IMR-90 (cell line): ENCODE results near the gene ADARB2. TPM values are rescaled to one million over a fixed set of nuclear protein-coding genes. Genes with fewer than 3 reads are reported as not detected.

Experiments used
- ATAC-seq: fragments of 200-7000 bp; cut with Tn5 transposase; 2 replicates; pipeline ENCODE4 v1.9.1; 2020; ENCODE audit warnings: low read depth, mild to moderate bottlenecking, moderate library complexity
- BruUV-seq: library from RNA; stranded (reverse); fragments of 400-500 nt; replicated peaks from 2 replicates; lab custom pipeline; 2021; lab: Mats Ljungman, UMichigan
- CTCF ChIA-PET: fragments of 300-600 bp; formaldehyde crosslinking; extraction: SDS; loops from one replicate; lab custom pipeline; 2021; ENCODE audit warnings: antibody characterized with exemption; lab: Yijun Ruan, JAX
- POLR2A ChIA-PET: fragments of 300-600 bp; sonication (Branson Sonifier 250); formaldehyde crosslinking; loops from one replicate; lab custom pipeline; 2022; ENCODE audit warnings: antibody characterized with exemption; ENCODE audit not compliant: unreplicated experiment; lab: Charles Lee
- DNase-seq: peaks from one replicate; pipeline ENCODE4 v3.0.0; 2013
- H2AFZ ChIP-seq: replicated peaks from 2 replicates; pipeline ENCODE3; 2013; ENCODE audit warnings: low read length, mild to moderate bottlenecking; ENCODE audit not compliant: poor library complexity
- H2AK5ac ChIP-seq: 2 replicates; pipeline ENCODE4 v1.6.1; 2013; ENCODE audit warnings: low read depth, low read length, inconsistent platforms
- H2AK9ac ChIP-seq: replicated peaks from 2 replicates; pipeline ENCODE3; 2013; ENCODE audit warnings: mild to moderate bottlenecking, low read depth, low read length, moderate library complexity; ENCODE audit not compliant: poor library complexity
- H2BK120ac ChIP-seq: 2 replicates; pipeline ENCODE4 v1.6.1; 2013; ENCODE audit warnings: low read depth, low read length, inconsistent platforms
- H2BK15ac ChIP-seq: 3 replicates; pipeline ENCODE4 v1.6.1; 2013; ENCODE audit warnings: low read depth, low read length, inconsistent platforms
- H2BK20ac ChIP-seq: 2 replicates; pipeline ENCODE4 v1.6.1; 2013; ENCODE audit warnings: low read depth, mild to moderate bottlenecking, inconsistent platforms, low read length, moderate library complexity
- H2BK5ac ChIP-seq: 2 replicates; pipeline ENCODE4 v1.6.1; 2013; ENCODE audit warnings: mild to moderate bottlenecking, low read depth, low read length, inconsistent platforms; ENCODE audit not compliant: poor library complexity, severe bottlenecking
- H3K14ac ChIP-seq: replicated peaks from 2 replicates; pipeline ENCODE4 v1.6.1; 2013; ENCODE audit warnings: low read depth, low read length, inconsistent platforms
- H3K18ac ChIP-seq: 2 replicates; pipeline ENCODE4 v1.6.1; 2013; ENCODE audit warnings: low read depth, low read length, control low read depth
- H3K23ac ChIP-seq: 2 replicates; pipeline ENCODE4 v1.6.1; 2013; ENCODE audit warnings: low read depth, low read length, inconsistent platforms
- H3K27ac ChIP-seq: 2 replicates; pipeline ENCODE4 v1.5.1; 2013; ENCODE audit warnings: mild to moderate bottlenecking, control low read depth, low read length; ENCODE audit not compliant: insufficient read depth
- H3K27me3 ChIP-seq: 2 replicates; pipeline ENCODE4 v1.6.1; 2013; ENCODE audit warnings: low read length; ENCODE audit not compliant: control insufficient read depth, insufficient read depth
- H3K36me3 ChIP-seq: 2 replicates; pipeline ENCODE4 v1.6.1; 2013; ENCODE audit warnings: low read length, mixed read lengths; ENCODE audit not compliant: control insufficient read depth, insufficient read depth
- H3K4ac ChIP-seq: 2 replicates; pipeline ENCODE4 v1.6.1; 2013; ENCODE audit warnings: low read depth, low read length, inconsistent platforms
- H3K4me1 ChIP-seq: 2 replicates; pipeline ENCODE4 v1.6.1; 2013; ENCODE audit warnings: low read length, mixed read lengths; ENCODE audit not compliant: control insufficient read depth, insufficient read depth
- H3K4me2 ChIP-seq: 2 replicates; pipeline ENCODE4 v1.6.1; 2013; ENCODE audit warnings: low read depth, mild to moderate bottlenecking, control low read depth, low read length, moderate library complexity
- H3K4me3 ChIP-seq: 2 replicates; pipeline ENCODE4 v1.5.1; 2013; ENCODE audit warnings: low read depth, mild to moderate bottlenecking, control low read depth, low read length, moderate library complexity; ENCODE audit not compliant: insufficient read depth
- H3K56ac ChIP-seq: 2 replicates; pipeline ENCODE4 v1.6.1; 2013; ENCODE audit warnings: low read length, inconsistent platforms; ENCODE audit not compliant: insufficient read depth; ENCODE audit errors: extremely low read depth
- H3K79me1 ChIP-seq, 2 experiments: 2 replicates each; pipeline ENCODE4 v1.6.1; 2013; ENCODE audit warnings: low read length in 2 of 2, inconsistent platforms in 1 of 2, low read depth in 1 of 2
- H3K9ac ChIP-seq: 2 replicates; pipeline ENCODE4 v1.6.1; 2013; ENCODE audit warnings: low read depth, low read length, control low read depth
- H3K9me1 ChIP-seq: 2 replicates; pipeline ENCODE4 v1.6.1; 2013; ENCODE audit warnings: low read length, inconsistent platforms; ENCODE audit not compliant: insufficient read depth
- H3K9me3 ChIP-seq: 2 replicates; pipeline ENCODE4 v1.6.1; 2013; ENCODE audit warnings: low read length; ENCODE audit not compliant: control insufficient read depth, insufficient read depth
- H4K20me1 ChIP-seq: 2 replicates; pipeline ENCODE4 v1.6.1; 2013; ENCODE audit warnings: low read length, inconsistent platforms; ENCODE audit not compliant: insufficient read depth
- H4K5ac ChIP-seq: 2 replicates; pipeline ENCODE4 v1.6.1; 2013; ENCODE audit warnings: mild to moderate bottlenecking, low read depth, low read length, control low read depth
- H4K8ac ChIP-seq, 2 experiments: 2 replicates each; pipeline ENCODE4 v1.6.1; 2013; ENCODE audit warnings: low read depth in 2 of 2, low read length in 2 of 2, control low read depth in 1 of 2, inconsistent platforms in 1 of 2
- H4K91ac ChIP-seq: 2 replicates; pipeline ENCODE4 v1.6.1; 2013; ENCODE audit warnings: low read depth, low read length, inconsistent platforms; ENCODE audit not compliant: insufficient read depth
- BHLHE40 ChIP-seq: fragments of 150-350 bp; IDR thresholded peaks from 2 replicates; pipeline ENCODE4 v1.6.1; 2016; ENCODE audit warnings: mild to moderate bottlenecking, low read depth, low read length
- CEBPB ChIP-seq: IDR thresholded peaks from 2 replicates; pipeline ENCODE4 v1.6.1; 2012; ENCODE audit warnings: low read depth, low read length, improper control_type of control experiment
- CHD1 ChIP-seq: IDR thresholded peaks from 2 replicates; pipeline ENCODE4 v1.6.1; 2012; ENCODE audit warnings: low read depth, low read length, improper control_type of control experiment
- CTCF ChIP-seq: conservative IDR thresholded peaks from 2 replicates; pipeline ENCODE4 v1.5.1; 2012; ENCODE audit warnings: mild to moderate bottlenecking, low read depth, low read length, improper control_type of control experiment
- FOS ChIP-seq: fragments of 150-350 bp; IDR thresholded peaks from 2 replicates; pipeline ENCODE4 v1.6.1; 2016; ENCODE audit warnings: low read depth, low read length
- MAFK ChIP-seq: IDR thresholded peaks from 2 replicates; pipeline ENCODE4 v1.6.1; 2012; ENCODE audit warnings: low read depth, low read length, improper control_type of control experiment
- MAZ ChIP-seq: IDR thresholded peaks from 2 replicates; pipeline ENCODE4 v1.6.1; 2012; ENCODE audit warnings: low read depth, mild to moderate bottlenecking, low read length, improper control_type of control experiment, moderate library complexity, borderline replicate concordance
- MXI1 ChIP-seq: IDR thresholded peaks from 2 replicates; pipeline ENCODE4 v1.6.1; 2012; ENCODE audit warnings: low read depth, mild to moderate bottlenecking, low read length, moderate library complexity, borderline replicate concordance
- NFE2L2 ChIP-seq: fragments of 150-350 bp; IDR thresholded peaks from 2 replicates; pipeline ENCODE4 v1.6.1; 2016; ENCODE audit warnings: low read depth, mild to moderate bottlenecking, low read length
- POLR2A ChIP-seq: IDR thresholded peaks from 2 replicates; pipeline ENCODE4 v1.6.1; 2012; ENCODE audit warnings: mild to moderate bottlenecking, low read depth, low read length
- RAD21 ChIP-seq: IDR thresholded peaks from 2 replicates; pipeline ENCODE4 v1.6.1; 2012; ENCODE audit warnings: low read length, improper control_type of control experiment
- RCOR1 ChIP-seq: IDR thresholded peaks from 2 replicates; pipeline ENCODE4 v1.6.1; 2012; ENCODE audit warnings: mild to moderate bottlenecking, low read length, improper control_type of control experiment; ENCODE audit not compliant: insufficient replicate concordance
- RFX5 ChIP-seq: IDR thresholded peaks from 2 replicates; pipeline ENCODE4 v1.8.0; 2012; ENCODE audit warnings: low read depth, mild to moderate bottlenecking, low read length, moderate library complexity
- SMC3 ChIP-seq: fragments of 150-350 bp; IDR thresholded peaks from 2 replicates; pipeline ENCODE4 v1.6.1; 2016; ENCODE audit warnings: low read depth, mild to moderate bottlenecking, antibody characterized with exemption, low read length, moderate library complexity
- USF2 ChIP-seq: fragments of 150-350 bp; IDR thresholded peaks from 2 replicates; pipeline ENCODE4 v1.6.1; 2017; ENCODE audit warnings: mild to moderate bottlenecking, antibody characterized with exemption, low read length, low read depth
- WGBS, 2 experiments: methylation state at CpG; one replicate each; pipeline versions ENCODE4 v1.1.5 to v1.1.7; 2013; ENCODE audit warnings: missing lambda C conversion rate in 2 of 2; ENCODE audit not compliant: insufficient read length in 1 of 2; ENCODE audit errors: extremely low coverage in 2 of 2; 5-methylcytosine and 5-hydroxymethylcytosine counted together
- dilution Hi-C: fragments of 300-500 bp; cut with HindIII; formaldehyde crosslinking; loops from one replicate; pipeline ENCODE4 v1.14.3; 2018; ENCODE audit warnings: low sequenced_read_pairs; ENCODE audit not compliant: unreplicated experiment
- in situ Hi-C: fragments of 300-500 bp; cut with MboI; formaldehyde crosslinking; loops from 3 replicates; pipeline ENCODE4 v1.14.3; 2019; ENCODE audit warnings: low sequenced_read_pairs, inconsistent platforms, mixed read lengths
- intact Hi-C: fragments of 100-400 bp; cut with micrococcal nuclease; formaldehyde crosslinking; loops from 2 replicates; pipeline ENCODE4 v1.10.0; 2022
- polyA plus RNA-seq, 3 experiments: library from polyadenylated mRNA; depleted of rRNA; stranded (reverse); fragments of >200 nt; gene quantifications; 2 replicates each; pipeline ENCODE4 v1.2.3, GENCODE V29; 2012; ENCODE audit warnings: low replicate concordance in 1 of 3
- total RNA-seq: library from RNA; depleted of rRNA; stranded (reverse); fragments of >200 nt; gene quantifications from 2 replicates; pipeline ENCODE4 v1.2.3, GENCODE V29; 2012
- TF ChIP-seq, protein P1 (sequence below): fragments of 150-350 bp; IDR thresholded peaks from 2 replicates; pipeline ENCODE4 v1.6.1; 2016; ENCODE audit warnings: low read depth, mild to moderate bottlenecking, low read length, moderate library complexity, borderline replicate concordance

The ADARB2 gene
- total and polyA plus RNA-seq, 2 of the 4 experiments (the other 2 are of a cell fraction), result not detected

DNA sequence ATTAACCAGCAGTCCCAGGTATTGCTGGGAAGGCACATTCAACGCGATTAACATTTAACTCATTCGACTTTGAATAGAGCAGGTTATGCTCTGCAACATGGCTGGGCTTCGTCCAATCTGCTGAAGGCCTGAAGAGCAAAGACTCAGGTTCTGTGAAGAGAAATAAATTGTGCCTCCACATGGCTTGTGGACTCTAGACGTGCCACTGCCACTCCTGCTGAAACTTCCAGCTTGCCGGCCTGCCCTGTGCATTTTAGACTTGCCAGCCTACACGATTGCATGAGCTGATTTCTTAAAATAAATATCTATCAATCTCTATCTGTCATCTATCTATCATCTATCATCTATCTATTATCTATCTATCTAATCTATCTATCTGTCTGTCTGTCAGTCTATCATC is 543.2 kb downstream of the ADARB2 start:
- Histone ChIP-seq H4K5ac (no peak overlapping the region), H4K8ac (no peak overlapping the region), H2BK120ac (no peak overlapping the region), H3K4ac (no peak overlapping the region), H2AK9ac (no peak overlapping the region), H3K4me3 (no peak overlapping the region), H3K9me1 (no peaks in the 10 kb centered on the region), H3K14ac (no peak overlapping the region), H3K23ac (no peak overlapping the region), H3K36me3 (no peaks in the 10 kb centered on the region), H4K91ac (no peak overlapping the region), H3K9ac (no peak overlapping the region), H3K4me1 (no peaks in the 10 kb centered on the region), H3K4me2 (no peak overlapping the region), H3K56ac (no peak overlapping the region), H3K18ac (no peak overlapping the region), H3K27ac (no peak overlapping the region), H2BK5ac (no peak overlapping the region), H2BK15ac (no peak overlapping the region), H3K79me1 (no peaks in the 10 kb centered on the region), H2BK20ac (no peak overlapping the region), H3K27me3 (no peaks in the 10 kb centered on the region), H3K9me3 (no peaks in the 10 kb centered on the region), H2AK5ac (no peak overlapping the region), H4K20me1 (no peaks in the 10 kb centered on the region), H2AFZ (no peak overlapping the region)
- dilution Hi-C loops (no loop called here), in situ Hi-C loops (no loop called here), intact Hi-C loops (no loop called here)
- ATAC-seq, result no peak
- no peak for DNase-seq
- BruUV-seq, result no TSS peak
- POLR2A ChIA-PET, result no interaction called here
- TF ChIP-seq FOS, result no peak
- TF ChIP-seq BHLHE40, result no peak
- TF ChIP-seq CTCF, result no peak
- no peak for TF ChIP-seq RCOR1
- TF ChIP-seq POLR2A, result no peak
- no peak for TF ChIP-seq MXI1
- TF ChIP-seq CHD1, result no peak
- no peak for TF ChIP-seq RFX5
- no peak for TF ChIP-seq NFE2L2
- no peak for TF ChIP-seq MAFK
- TF ChIP-seq, protein P1, sequence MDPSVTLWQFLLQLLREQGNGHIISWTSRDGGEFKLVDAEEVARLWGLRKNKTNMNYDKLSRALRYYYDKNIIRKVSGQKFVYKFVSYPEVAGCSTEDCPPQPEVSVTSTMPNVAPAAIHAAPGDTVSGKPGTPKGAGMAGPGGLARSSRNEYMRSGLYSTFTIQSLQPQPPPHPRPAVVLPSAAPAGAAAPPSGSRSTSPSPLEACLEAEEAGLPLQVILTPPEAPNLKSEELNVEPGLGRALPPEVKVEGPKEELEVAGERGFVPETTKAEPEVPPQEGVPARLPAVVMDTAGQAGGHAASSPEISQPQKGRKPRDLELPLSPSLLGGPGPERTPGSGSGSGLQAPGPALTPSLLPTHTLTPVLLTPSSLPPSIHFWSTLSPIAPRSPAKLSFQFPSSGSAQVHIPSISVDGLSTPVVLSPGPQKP, result no peak
- no peak for TF ChIP-seq MAZ
- no peak for TF ChIP-seq CEBPB
- no peak for TF ChIP-seq SMC3
- TF ChIP-seq USF2, result no peak
- no peak for TF ChIP-seq RAD21
- 55% methylated on average over 4 of the region's 7 CpGs; no CpG with 5 or more reads in 1 of the 2 experiments for WGBS, 2 experiments
- CTCF ChIA-PET, result no interaction called here
